Ovary (tissue), 9 donors: ENCODE measurements around the gene SRSF10. TPM values are rescaled to one million over a fixed set of nuclear protein-coding genes. Genes with fewer than 3 reads are reported as not detected.

Source experiments
- DNase-seq, 5 donors: peaks; one replicate each; pipeline ENCODE4 v3.0.0-alpha.2; 2019 to 2020
- H3K27ac ChIP-seq, 2 donors: fragments of 200-600 bp; one replicate each; pipeline versions ENCODE4 v1.5.1 to v1.8.0; 2019 to 2022
- H3K27me3 ChIP-seq: fragments of 200-600 bp; one replicate; pipeline ENCODE4 v1.8.0; 2022
- H3K36me3 ChIP-seq: fragments of 200-600 bp; sonication (generic); one replicate; pipeline ENCODE4 v1.5.1; 2019
- H3K4me1 ChIP-seq: one replicate; pipeline ENCODE4 v1.8.1; 2013; ENCODE audit warnings: mild to moderate bottlenecking, moderate library complexity; ENCODE audit not compliant: insufficient read depth
- H3K4me3 ChIP-seq: fragments of 200-600 bp; sonication (generic); one replicate; pipeline ENCODE4 v1.5.1; 2017
- H3K9me3 ChIP-seq, 2 donors: fragments of 200-600 bp in 1 of 2; sonication (generic) in 1 of 2; one replicate each; pipeline versions ENCODE4 v1.5.1 to v1.8.1; 2013 to 2019; ENCODE audit warnings: mild to moderate bottlenecking in 1 of 2, moderate library complexity in 1 of 2
- EP300 ChIP-seq: sonication (generic); formaldehyde crosslinking; IDR thresholded peaks from one replicate; pipeline ENCODE4 v1.6.1; 2017; ENCODE audit warnings: antibody characterized with exemption
- POLR2A ChIP-seq: fragments of 450-650 bp; IDR thresholded peaks from one replicate; pipeline ENCODE4 v1.6.1; 2017; ENCODE audit warnings: antibody characterized with exemption, mild to moderate bottlenecking, moderate library complexity
- WGBS, 3 donors: extraction: QIAGEN DNeasy Blood & Tissue Kit in 1 of 3; methylation state at CpG; one replicate each; pipeline versions ENCODE4 v1.1.5 to v1.1.7; 2013 to 2017; 5-methylcytosine and 5-hydroxymethylcytosine counted together
- intact Hi-C, 4 donors: fragments of 100-400 bp; cut with DNase I; formaldehyde crosslinking; loops; one replicate each; pipeline versions ENCODE4 v1.11.0 to v1.15.1; 2022 to 2023
- polyA plus RNA-seq, 2 donors: library from polyadenylated mRNA; stranded (reverse); fragments of 200-250 nt in 1 of 2; fragments of 350-450 nt in 1 of 2; fragmentation: Illumina TruSeq in 1 of 2; extraction: RNeasy Lipid Tissue Mini Kit (QIAGEN cat#74804) in 1 of 2; gene quantifications; one replicate each; pipeline ENCODE4 v1.2.3, GENCODE V29; 2013 to 2014
- total RNA-seq, 7 donors: library from RNA; depleted of rRNA in 2 of 7; stranded (reverse); fragments of >200 nt in 2 of 7; fragmentation: NEBNext Ultra II Directional in 3 of 7; extraction: Animal tissue kit (Norgen Biotek cat#: 25700) in 3 of 7; gene quantifications; one replicate each; pipeline versions ENCODE4 v1.1.0 to v1.2.4, GENCODE V29; 2016 to 2023
- TF ChIP-seq, protein P1 (sequence below), 3 donors: fragments of 450-650 bp in 2 of 3; fragments of 200-600 bp in 1 of 3; IDR thresholded peaks; one replicate each; pipeline versions ENCODE4 v1.5.1 to v1.8.0; 2016 to 2022; ENCODE audit warnings: antibody characterized with exemption in 3 of 3, mild to moderate bottlenecking in 1 of 3
- donor health status: DM: no; HTN: no; CAD: no; lungs with moderate emphysema.
- donor health status: DM: no; HTN: no; CAD: no.
- donor health status: Bipolar disorder and iron deficiency.
- donor health status: DM: yes; HTN: yes; CAD: no.
- donor health status: DM: no; HTN: no; CAD: no.
- donor health status: DM: yes; HTN: yes; CAD: no.

SRSF10 gene
- total and polyA plus RNA-seq, 9 donors = 57.1 to 130 (median 99.1) TPM

GRCh38 chr1:23922321-23922943, 57.7 kb downstream of the SRSF10 start:
- DNase-seq = peak in 1 of 5 donors; percentile 57
- H3K36me3 ChIP-seq = no peaks in the 10 kb centered on the region
- WGBS, 3 donors = 45 to 65% (median 58%) methylated on average over 8 of the region's 8 CpGs
- no peaks in the 10 kb centered on the region for H3K27me3 ChIP-seq
- no peaks in the 10 kb centered on the region for H3K9me3 ChIP-seq
- H3K27ac ChIP-seq = no peak overlapping the region
- no peak overlapping the region for H3K4me3 ChIP-seq
- H3K4me1 ChIP-seq = peaks cover 2% of the 10 kb centered on the region
- intact Hi-C loops = loop anchor here in 1 of 4 donors (5.0 kb wide), 1 partner anchor 35 kb away; the partner anchor contains the start of gene PNRC2
- TF ChIP-seq POLR2A (no peak), EP300 (peak; percentile 31)
- TF ChIP-seq, protein P1, sequence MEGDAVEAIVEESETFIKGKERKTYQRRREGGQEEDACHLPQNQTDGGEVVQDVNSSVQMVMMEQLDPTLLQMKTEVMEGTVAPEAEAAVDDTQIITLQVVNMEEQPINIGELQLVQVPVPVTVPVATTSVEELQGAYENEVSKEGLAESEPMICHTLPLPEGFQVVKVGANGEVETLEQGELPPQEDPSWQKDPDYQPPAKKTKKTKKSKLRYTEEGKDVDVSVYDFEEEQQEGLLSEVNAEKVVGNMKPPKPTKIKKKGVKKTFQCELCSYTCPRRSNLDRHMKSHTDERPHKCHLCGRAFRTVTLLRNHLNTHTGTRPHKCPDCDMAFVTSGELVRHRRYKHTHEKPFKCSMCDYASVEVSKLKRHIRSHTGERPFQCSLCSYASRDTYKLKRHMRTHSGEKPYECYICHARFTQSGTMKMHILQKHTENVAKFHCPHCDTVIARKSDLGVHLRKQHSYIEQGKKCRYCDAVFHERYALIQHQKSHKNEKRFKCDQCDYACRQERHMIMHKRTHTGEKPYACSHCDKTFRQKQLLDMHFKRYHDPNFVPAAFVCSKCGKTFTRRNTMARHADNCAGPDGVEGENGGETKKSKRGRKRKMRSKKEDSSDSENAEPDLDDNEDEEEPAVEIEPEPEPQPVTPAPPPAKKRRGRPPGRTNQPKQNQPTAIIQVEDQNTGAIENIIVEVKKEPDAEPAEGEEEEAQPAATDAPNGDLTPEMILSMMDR (IDR thresholded peaks at IDR 0.05) = no peak

- no peak overlapping the region for H3K27ac ChIP-seq
- TF ChIP-seq POLR2A = no peak
- TF ChIP-seq, protein P1 (IDR thresholded peaks at IDR 0.05) = peak; percentile 16 to 22 (median 19)
- no peaks in the 10 kb centered on the region for H3K27me3 ChIP-seq
- H3K4me3 ChIP-seq = no peak overlapping the region
- H3K36me3 ChIP-seq = no peaks in the 10 kb centered on the region
- DNase-seq = peak; percentile 49 to 62 (median 61)
- peaks cover 2% of the 10 kb centered on the region for H3K4me1 ChIP-seq
- intact Hi-C loops = loop anchor here in 2 of 4 donors (5.0 kb wide), 2 partner anchors 139 to 149 kb away; partner anchors contain the start of gene PITHD1 (in 1 of the 2)
- WGBS, 3 donors = 55 to 59% (median 59%) methylated on average over 12 of the region's 12 CpGs
- no peaks in the 10 kb centered on the region for H3K9me3 ChIP-seq
Measured at GRCh38 chr1:23916209-23917131, 63.7 kb downstream of the SRSF10 start.

GRCh38 chr1:23915466-23915865, 64.7 kb downstream of the SRSF10 start:
- WGBS, 3 donors = 94 to 96% (median 95%) methylated on average over 5 of the region's 5 CpGs
- Histone ChIP-seq H3K27me3 (no peaks in the 10 kb centered on the region), H3K4me3 (no peak overlapping the region), H3K36me3 (no peaks in the 10 kb centered on the region), H3K4me1 (no peaks in the 10 kb centered on the region), H3K9me3 (no peaks in the 10 kb centered on the region), H3K27ac (no peak overlapping the region)
- TF ChIP-seq POLR2A (no peak), EP300 (no peak)
- TF ChIP-seq, protein P1 (IDR thresholded peaks at IDR 0.05) = no peak
- DNase-seq = no peak
- intact Hi-C loops = loop anchor here in 2 of 4 donors (5.0 kb wide), 2 partner anchors 138 to 148 kb away; partner anchors contain the start of gene PITHD1 (in 1 of the 2)

GRCh38 chr1:23914921-23915320, 65.2 kb downstream of the SRSF10 start:
- H3K4me1 ChIP-seq = no peaks in the 10 kb centered on the region
- WGBS, 3 donors = 92 to 93% (median 93%) methylated on average over 4 of the region's 4 CpGs
- no peak overlapping the region for H3K27ac ChIP-seq
- H3K27me3 ChIP-seq = no peaks in the 10 kb centered on the region
- intact Hi-C loops = loop anchor here in 2 of 4 donors (5.0 kb wide), 2 partner anchors 138 to 148 kb away; partner anchors contain the start of gene PITHD1 (in 1 of the 2)
- H3K36me3 ChIP-seq = no peaks in the 10 kb centered on the region
- TF ChIP-seq, protein P1 (IDR thresholded peaks at IDR 0.05) = no peak
- no peak for TF ChIP-seq POLR2A
- no peak for TF ChIP-seq EP300
- H3K9me3 ChIP-seq = no peaks in the 10 kb centered on the region
- DNase-seq = no peak
- H3K4me3 ChIP-seq = no peak overlapping the region
